GM23338 (cell line): ENCODE results near the gene CRHR1. TPM values are rescaled to one million over a fixed set of nuclear protein-coding genes. Genes with fewer than 3 reads are reported as not detected.
"Not testable (repeated sequence)": the region's sequence is repeated elsewhere in the genome, so short reads cannot be mapped to it uniquely, and the experiment has no call there.

Experiments used
- ATAC-seq: fragments of 200-7000 bp; cut with Tn5 transposase; 3 replicates; pipeline ENCODE4 v1.9.1; 2020
- DNase-seq: peaks from one replicate; pipeline ENCODE4 v3.0.0-alpha.2; 2015; ENCODE audit warnings: low spot score
- H2AFZ ChIP-seq: fragments of 200-600 bp; sonication (generic); 2 replicates; pipeline ENCODE4 v1.8.0; 2016; ENCODE audit warnings: antibody characterized with exemption, mild to moderate bottlenecking, moderate library complexity
- H3F3A ChIP-seq: fragments of 200-600 bp; sonication (generic); replicated peaks from 2 replicates; pipeline ENCODE4 v1.8.0; 2017; ENCODE audit warnings: antibody characterized with exemption, mixed run types, low read depth
- H3K27ac ChIP-seq: fragments of 200-600 bp; sonication (generic); 2 replicates; pipeline ENCODE4 v1.6.1; 2016; ENCODE audit warnings: low read depth
- H3K27me3 ChIP-seq: fragments of 200-600 bp; sonication (generic); 2 replicates; pipeline ENCODE4 v1.8.0; 2016; ENCODE audit warnings: mild to moderate bottlenecking, mixed run types, moderate library complexity; ENCODE audit not compliant: insufficient read depth
- H3K36me3 ChIP-seq: fragments of 200-600 bp; sonication (generic); 2 replicates; pipeline ENCODE4 v1.8.0; 2016; ENCODE audit warnings: mild to moderate bottlenecking; ENCODE audit not compliant: insufficient read depth
- H3K4me1 ChIP-seq: fragments of 200-600 bp; sonication (generic); 2 replicates; pipeline ENCODE4 v1.8.0; 2016; ENCODE audit warnings: mild to moderate bottlenecking, moderate library complexity; ENCODE audit not compliant: insufficient read depth
- H3K4me2 ChIP-seq: fragments of 200-600 bp; sonication (generic); 2 replicates; pipeline ENCODE4 v1.7.1; 2017; ENCODE audit warnings: mixed run types
- H3K4me3 ChIP-seq: fragments of 200-600 bp; sonication (generic); 2 replicates; pipeline ENCODE4 v1.6.1; 2016; ENCODE audit warnings: mixed run types
- H3K79me2 ChIP-seq: fragments of 200-600 bp; sonication (generic); replicated peaks from 2 replicates; pipeline ENCODE4 v1.8.0; 2017; ENCODE audit warnings: mild to moderate bottlenecking; ENCODE audit not compliant: insufficient read depth
- H3K9me2 ChIP-seq: fragments of 200-600 bp; sonication (generic); 2 replicates; pipeline ENCODE4 v1.8.0; 2017; ENCODE audit not compliant: insufficient read depth
- H4K20me1 ChIP-seq: fragments of 200-600 bp; sonication (generic); replicated peaks from 2 replicates; pipeline ENCODE4 v1.8.0; 2017; ENCODE audit warnings: mild to moderate bottlenecking; ENCODE audit not compliant: insufficient read depth
- H3K27ac Mint-ChIP-seq: 2 replicates; pipeline ENCODE4 v1.8.0; 2020; ENCODE audit warnings: inconsistent platforms, mild to moderate bottlenecking, moderate library complexity, mixed read lengths
- H3K27me3 Mint-ChIP-seq: 3 replicates; pipeline ENCODE4 v1.8.0; 2022; ENCODE audit warnings: low read depth, mild to moderate bottlenecking, moderate library complexity, mixed read lengths, inconsistent platforms; ENCODE audit not compliant: insufficient read depth, poor library complexity
- H3K36me3 Mint-ChIP-seq: 3 replicates; pipeline ENCODE4 v1.8.0; 2021; ENCODE audit warnings: low read depth, mild to moderate bottlenecking, inconsistent platforms, moderate library complexity, mixed read lengths
- H3K4me1 Mint-ChIP-seq: 3 replicates; pipeline ENCODE4 v1.8.0; 2020; ENCODE audit warnings: mild to moderate bottlenecking, inconsistent platforms, mixed read lengths
- H3K4me3 Mint-ChIP-seq: 3 replicates; pipeline ENCODE4 v1.8.0; 2021; ENCODE audit warnings: moderate library complexity, mild to moderate bottlenecking, inconsistent platforms, mixed read lengths
- H3K9me3 Mint-ChIP-seq: 3 replicates; pipeline ENCODE4 v1.8.0; 2020; ENCODE audit warnings: moderate library complexity, mild to moderate bottlenecking, inconsistent platforms, mixed read lengths
- CREB1 ChIP-seq: fragments of 250-450 bp; sonication (Bioruptor Pico); IDR thresholded peaks from 2 replicates; pipeline ENCODE4 v1.5.0; 2020; ENCODE audit warnings: low read depth, mild to moderate bottlenecking, moderate library complexity
- CTCF ChIP-seq, 2 experiments: fragments of 200-600 bp in 1 of 2; sonication (generic) in 1 of 2; conservative IDR thresholded peaks; 2 replicates each; pipeline versions ENCODE4 v1.5.1 to v1.6.1; 2016 to 2017; ENCODE audit warnings: antibody characterized with exemption in 2 of 2, low read depth in 2 of 2, mild to moderate bottlenecking in 2 of 2, moderate library complexity in 1 of 2
- ETS1 ChIP-seq: IDR thresholded peaks from 2 replicates; pipeline ENCODE4 v1.6.1; 2016; ENCODE audit warnings: antibody characterized with exemption
- EZH2 ChIP-seq: fragments of 200-600 bp; sonication (generic); IDR thresholded peaks from one replicate; pipeline ENCODE4 v1.8.0; 2017; ENCODE audit warnings: antibody characterized with exemption, mild to moderate bottlenecking, low read depth; ENCODE audit not compliant: unreplicated experiment
- EZH2phosphoT487 ChIP-seq: fragments of 200-600 bp; sonication (generic); IDR thresholded peaks from one replicate; pipeline ENCODE4 v1.8.1; 2018; ENCODE audit warnings: antibody characterized with exemption; ENCODE audit not compliant: unreplicated experiment
- JUNB ChIP-seq: IDR thresholded peaks from one replicate; pipeline ENCODE4 v1.6.1; 2016; ENCODE audit warnings: antibody characterized with exemption; ENCODE audit not compliant: unreplicated experiment
- NANOG ChIP-seq: IDR thresholded peaks from 2 replicates; pipeline ENCODE4 v1.6.1; 2016; ENCODE audit warnings: antibody characterized with exemption, borderline replicate concordance
- REST ChIP-seq: IDR thresholded peaks from one replicate; pipeline ENCODE4 v1.6.1; 2018; ENCODE audit warnings: antibody characterized with exemption; ENCODE audit not compliant: unreplicated experiment
- ZNF114 ChIP-seq: fragments of 250-450 bp; sonication (Bioruptor Pico); IDR thresholded peaks from 2 replicates; pipeline ENCODE4 v1.5.0; 2020; ENCODE audit warnings: mild to moderate bottlenecking, moderate library complexity
- ZNF462 ChIP-seq: fragments of 250-450 bp; sonication (Bioruptor Pico); IDR thresholded peaks from 2 replicates; pipeline ENCODE4 v1.5.0; 2020; ENCODE audit warnings: mild to moderate bottlenecking, moderate library complexity
- polyA plus RNA-seq: library from polyadenylated mRNA; unstranded; fragments of >200 nt; fragmentation: Nextera tagmentation; extraction: Ambion mirVana; gene quantifications from 2 replicates; pipeline ENCODE4 v1.2.1, GENCODE V29; 2016
- total RNA-seq: library from RNA; depleted of rRNA; stranded (reverse); fragments of >200 nt; shearing (Covaris generic); gene quantifications from 2 replicates; pipeline ENCODE4 v1.2.3, GENCODE V29; 2014

The CRHR1 gene
- total and polyA plus RNA-seq, 2 experiments from 2014 or later = 0.19 to 0.76 TPM

GRCh38 chr17:45861165-45861564, 77.0 kb downstream of the CRHR1 start:
- Mint-ChIP-seq H3K27me3 (no peaks in the 10 kb centered on the region), H3K4me1 (peaks cover 25% of the 10 kb centered on the region), H3K9me3 (no peaks in the 10 kb centered on the region), H3K4me3 (no peak overlapping the region), H3K36me3 (no peaks in the 10 kb centered on the region), H3K27ac (no peak overlapping the region)
- Histone ChIP-seq H3F3A (no peaks in the 10 kb centered on the region), H4K20me1 (no peaks in the 10 kb centered on the region), H3K36me3 (no peaks in the 10 kb centered on the region), H3K4me3 (no peak overlapping the region), H3K4me2 (no peak overlapping the region), H3K27ac (no peak overlapping the region), H3K79me2 (no peaks in the 10 kb centered on the region), H3K4me1 (peaks cover 22% of the 10 kb centered on the region), H3K9me2 (0 out of 2 replicates have a peak, but pooled peaks cover 6% of the 10 kb centered on the region), H2AFZ (no peak overlapping the region), H3K27me3 (no peaks in the 10 kb centered on the region)
- TF ChIP-seq ZNF462 (no peak), JUNB (no peak), REST (no peak), EZH2 (no peak), NANOG (no peak), ZNF114 (no peak), CTCF (conservative IDR thresholded peaks at IDR 0.05; ENCODE audit: low read depth in 2 of 2) (no peak), ETS1 (no peak), EZH2phosphoT487 (no peak), CREB1 (CRISPR knock-in tag) (no peak)
- ATAC-seq = no peak
- no peak for DNase-seq

- H3K9me3 Mint-ChIP-seq, H3K4me3 Mint-ChIP-seq, H3K27me3 Mint-ChIP-seq, H4K20me1 ChIP-seq, H3K4me2 ChIP-seq, H3K36me3 Mint-ChIP-seq, H2AFZ ChIP-seq, H3K79me2 ChIP-seq, H3K4me3 ChIP-seq, H3K9me2 ChIP-seq, ATAC-seq, H3K27ac ChIP-seq, H3K27me3 ChIP-seq, H3K27ac Mint-ChIP-seq, H3F3A ChIP-seq, DNase-seq, H3K36me3 ChIP-seq: not testable (repeated sequence)
- peaks cover 27% of the 10 kb centered on the region for H3K4me1 Mint-ChIP-seq
- H3K4me1 ChIP-seq = peaks cover 22% of the 10 kb centered on the region
Measured at GRCh38 chr17:45862127-45862526, 78.0 kb downstream of the CRHR1 start.
